ENCODE data around the gene EIF4H.

DNA sequence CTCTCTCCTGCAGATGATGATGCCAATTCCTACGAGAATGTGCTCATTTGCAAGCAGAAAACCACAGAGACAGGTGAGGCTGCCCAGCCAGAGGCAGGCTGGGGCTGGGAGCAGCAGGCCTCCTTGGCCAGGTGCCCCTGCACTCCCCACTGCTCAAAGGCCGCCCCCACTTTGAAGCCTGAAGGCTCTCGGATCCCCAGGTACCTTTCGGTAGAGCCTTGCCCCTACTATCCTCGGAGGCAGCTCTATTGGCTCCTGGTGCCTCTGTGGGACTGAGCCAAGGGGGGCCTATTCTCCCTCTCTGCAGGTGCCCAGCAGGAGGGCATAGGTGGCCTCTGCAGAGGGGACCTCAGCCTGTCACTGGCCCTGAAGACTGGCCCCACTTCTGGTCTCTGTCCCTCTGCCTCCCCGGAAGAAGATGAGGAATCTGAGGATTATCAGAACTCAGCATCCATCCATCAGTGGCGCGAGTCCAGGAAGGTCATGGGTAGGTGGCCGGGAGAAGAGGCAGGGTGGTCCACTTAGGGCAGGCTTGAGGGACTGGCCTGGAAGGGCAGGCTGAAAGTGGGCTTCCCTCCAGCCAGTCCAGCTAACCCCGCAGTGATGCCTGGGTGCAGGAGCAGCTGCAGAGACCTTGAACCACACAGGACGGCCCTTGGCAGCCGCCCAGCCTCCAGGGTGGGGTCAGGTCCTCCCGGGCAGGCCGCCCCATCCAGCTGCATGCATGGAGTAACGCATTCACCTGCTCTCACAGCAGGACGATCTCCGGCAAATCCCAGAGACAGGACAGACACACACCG lies 49.8 kb downstream of the EIF4H start:
- TF ChIP-seq, protein P1, sequence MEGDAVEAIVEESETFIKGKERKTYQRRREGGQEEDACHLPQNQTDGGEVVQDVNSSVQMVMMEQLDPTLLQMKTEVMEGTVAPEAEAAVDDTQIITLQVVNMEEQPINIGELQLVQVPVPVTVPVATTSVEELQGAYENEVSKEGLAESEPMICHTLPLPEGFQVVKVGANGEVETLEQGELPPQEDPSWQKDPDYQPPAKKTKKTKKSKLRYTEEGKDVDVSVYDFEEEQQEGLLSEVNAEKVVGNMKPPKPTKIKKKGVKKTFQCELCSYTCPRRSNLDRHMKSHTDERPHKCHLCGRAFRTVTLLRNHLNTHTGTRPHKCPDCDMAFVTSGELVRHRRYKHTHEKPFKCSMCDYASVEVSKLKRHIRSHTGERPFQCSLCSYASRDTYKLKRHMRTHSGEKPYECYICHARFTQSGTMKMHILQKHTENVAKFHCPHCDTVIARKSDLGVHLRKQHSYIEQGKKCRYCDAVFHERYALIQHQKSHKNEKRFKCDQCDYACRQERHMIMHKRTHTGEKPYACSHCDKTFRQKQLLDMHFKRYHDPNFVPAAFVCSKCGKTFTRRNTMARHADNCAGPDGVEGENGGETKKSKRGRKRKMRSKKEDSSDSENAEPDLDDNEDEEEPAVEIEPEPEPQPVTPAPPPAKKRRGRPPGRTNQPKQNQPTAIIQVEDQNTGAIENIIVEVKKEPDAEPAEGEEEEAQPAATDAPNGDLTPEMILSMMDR (IDR thresholded peaks at IDR 0.05; ENCODE audit: insufficient read depth, low read length): no peak
- TF ChIP-seq GABPA (IDR thresholded peaks at IDR 0.05; ENCODE audit: low read depth): no peak

All from HL-60 (cell line).